CD14-positive monocyte (primary cell): ENCODE data around the gene SEC24B. TPM values are rescaled to one million over a fixed set of nuclear protein-coding genes. Genes with fewer than 3 reads are reported as not detected.

Experiments
- DNase-seq, 3 donors: peaks; one replicate each; pipeline ENCODE4 v3.0.0-alpha.2; 2011 to 2022
- H2AFZ ChIP-seq: 2 replicates; pipeline ENCODE4 v1.6.0; 2012; ENCODE audit warnings: mild to moderate bottlenecking, low read depth, low read length, inconsistent platforms; ENCODE audit not compliant: insufficient read depth, poor library complexity, severe bottlenecking
- H3K27ac ChIP-seq, 2 donors: 1 replicate in 1 of 2; 2 replicates in 1 of 2; pipeline ENCODE4 v1.5.1; 2012 to 2013; ENCODE audit warnings: low read length in 2 of 2, control low read depth in 1 of 2, inconsistent platforms in 1 of 2, low read depth in 1 of 2, mild to moderate bottlenecking in 1 of 2
- H3K27me3 ChIP-seq, 2 donors: one replicate each; pipeline versions ENCODE4 v1.6.0 to v1.6.1; 2011 to 2013; ENCODE audit warnings: low read length in 2 of 2; ENCODE audit not compliant: control insufficient read depth in 2 of 2, insufficient read depth in 2 of 2
- H3K36me3 ChIP-seq, 2 donors: replicated peaks in 1 of 2; 1 replicate in 1 of 2; 2 replicates in 1 of 2; pipeline versions ENCODE4 v1.5.1 to v1.6.1; 2012 to 2013; ENCODE audit warnings: low read length in 2 of 2, control low read depth in 1 of 2, inconsistent platforms in 1 of 2, mild to moderate bottlenecking in 1 of 2; ENCODE audit not compliant: insufficient read depth in 2 of 2, control insufficient read depth in 1 of 2
- H3K4me1 ChIP-seq, 2 donors: 1 replicate in 1 of 2; 2 replicates in 1 of 2; pipeline versions ENCODE4 v1.5.1 to v1.6.1; 2012 to 2013; ENCODE audit warnings: low read length in 2 of 2, control low read depth in 1 of 2, inconsistent platforms in 1 of 2, mild to moderate bottlenecking in 1 of 2, moderate library complexity in 1 of 2; ENCODE audit not compliant: insufficient read depth in 2 of 2, control insufficient read depth in 1 of 2
- H3K4me2 ChIP-seq: replicated peaks from 2 replicates; pipeline ENCODE3; 2012; ENCODE audit warnings: low read length, moderate library complexity, mild to moderate bottlenecking; ENCODE audit not compliant: poor library complexity, severe bottlenecking; ENCODE audit errors: extremely low read depth
- H3K4me3 ChIP-seq, 3 experiments: fragments of 200-600 bp in 1 of 3; sonication (generic) in 1 of 3; replicated peaks in 1 of 3; 1 replicate in 2 of 3; 2 replicates in 1 of 3; pipeline ENCODE4 v1.5.1; 2011 to 2013; ENCODE audit warnings: low read length in 3 of 3, mild to moderate bottlenecking in 3 of 3, control low read depth in 2 of 3, low read depth in 2 of 3, inconsistent platforms in 1 of 3, moderate library complexity in 1 of 3
- H3K79me2 ChIP-seq: 2 replicates; pipeline ENCODE4 v1.6.0; 2012; ENCODE audit warnings: mild to moderate bottlenecking, control low read depth, inconsistent platforms, low read length, moderate library complexity; ENCODE audit not compliant: insufficient read depth
- H3K9ac ChIP-seq: 2 replicates; pipeline ENCODE4 v1.6.0; 2017; ENCODE audit warnings: low read length, mild to moderate bottlenecking; ENCODE audit not compliant: insufficient read depth, poor library complexity, severe bottlenecking
- H3K9me3 ChIP-seq, 2 donors: replicated peaks in 1 of 2; 1 replicate in 1 of 2; 2 replicates in 1 of 2; pipeline versions ENCODE4 v1.5.1 to v1.6.1; 2012 to 2013; ENCODE audit warnings: low read length in 2 of 2, control low read depth in 1 of 2; ENCODE audit not compliant: control insufficient read depth in 1 of 2, insufficient read depth in 1 of 2
- H4K20me1 ChIP-seq: 2 replicates; pipeline ENCODE4 v1.6.0; 2012; ENCODE audit warnings: mild to moderate bottlenecking, low read length, control low read depth, moderate library complexity; ENCODE audit not compliant: insufficient read depth
- H3K27ac Mint-ChIP-seq, 7 donors: one replicate each; pipeline ENCODE4 v1.8.0; 2020; ENCODE audit warnings: mild to moderate bottlenecking in 7 of 7, mixed read lengths in 7 of 7, moderate library complexity in 6 of 7, inconsistent platforms in 2 of 7
- H3K27me3 Mint-ChIP-seq, 3 donors: one replicate each; pipeline ENCODE4 v1.8.0; 2021 to 2022; ENCODE audit warnings: low read depth in 3 of 3, mild to moderate bottlenecking in 3 of 3, mixed read lengths in 3 of 3, moderate library complexity in 3 of 3, inconsistent platforms in 1 of 3
- H3K36me3 Mint-ChIP-seq, 2 donors: one replicate each; pipeline ENCODE4 v1.8.0; 2020; ENCODE audit warnings: mixed read lengths in 2 of 2, inconsistent platforms in 1 of 2, mild to moderate bottlenecking in 1 of 2
- H3K4me1 Mint-ChIP-seq: one replicate; pipeline ENCODE4 v1.8.0; 2020; ENCODE audit warnings: mild to moderate bottlenecking, mixed read lengths
- H3K4me3 Mint-ChIP-seq, 2 donors: one replicate each; pipeline ENCODE4 v1.8.0; 2020; ENCODE audit warnings: mild to moderate bottlenecking in 2 of 2, mixed read lengths in 2 of 2, moderate library complexity in 1 of 2
- H3K9me3 Mint-ChIP-seq, 7 donors: one replicate each; pipeline ENCODE4 v1.8.0; 2020 to 2022; ENCODE audit warnings: mixed read lengths in 7 of 7, mild to moderate bottlenecking in 6 of 7, moderate library complexity in 6 of 7, inconsistent platforms in 2 of 7
- WGBS: methylation state at CpG from one replicate; pipeline ENCODE4 v1.1.5; 2013; ENCODE audit warnings: missing lambda C conversion rate; ENCODE audit not compliant: insufficient coverage; 5-methylcytosine and 5-hydroxymethylcytosine counted together
- intact Hi-C, 2 donors: fragments of 100-400 bp; cut with micrococcal nuclease; formaldehyde crosslinking; loops; one replicate each; pipeline versions ENCODE4 v1.15.0 to v1.15.1; 2023
- polyA plus RNA-seq, 3 donors: library from polyadenylated mRNA; depleted of rRNA in 1 of 3; unstranded in 2 of 3; stranded (reverse) in 1 of 3; fragments of 300-500 nt in 2 of 3; fragments of >200 nt in 1 of 3; fragmentation: Illumina TruSeq in 2 of 3; gene quantifications; 1 replicate in 2 of 3; 2 replicates in 1 of 3; pipeline ENCODE4 v1.2.3, GENCODE V29; 2012 to 2021
- TF ChIP-seq, protein P1 (sequence below): fragments of 200-600 bp; IDR thresholded peaks from one replicate; pipeline ENCODE4 v1.8.0; 2022; ENCODE audit warnings: antibody characterized with exemption, mild to moderate bottlenecking

The SEC24B gene
- polyA plus RNA-seq, 3 donors, result 8.0 to 27.4 (median 11.8) TPM

DNA sequence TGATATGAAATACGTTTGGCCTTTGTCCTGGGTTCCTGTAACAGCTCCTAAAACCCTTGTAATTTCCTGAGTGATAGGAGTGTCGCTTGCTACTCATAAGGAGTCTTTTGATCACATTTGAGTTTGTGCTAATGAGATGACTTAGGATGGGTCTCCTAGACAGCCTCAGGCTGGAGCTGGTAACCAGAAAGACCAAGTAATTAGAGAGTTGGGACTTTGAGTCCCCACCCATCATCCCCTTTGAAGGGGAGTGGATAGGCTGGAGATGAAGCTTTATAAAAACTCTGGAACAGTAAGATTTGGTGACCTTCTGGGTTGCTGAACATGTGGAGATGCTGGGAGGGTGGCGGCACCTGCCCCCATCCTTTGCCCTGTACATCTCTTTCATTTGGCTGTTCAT is 2.9 kb downstream of the SEC24B start:
- Histone ChIP-seq H3K9ac (no peak overlapping the region), H3K36me3 (peaks cover 0 to 2% of the 10 kb centered on the region in 2 donors), H3K9me3 (no peaks in the 10 kb centered on the region), H3K4me1 (peaks cover 21 to 31% of the 10 kb centered on the region in 2 donors), H3K79me2 (peaks cover 84% of the 10 kb centered on the region), H3K27me3 (no peaks in the 10 kb centered on the region), H2AFZ (no peak overlapping the region), H4K20me1 (peaks cover 75% of the 10 kb centered on the region), H3K27ac (no peak overlapping the region), H3K4me2 (no peak overlapping the region), H3K4me3 (no peak overlapping the region)
- H3K27me3 Mint-ChIP-seq, result peaks cover 0 to 1% (median 0%) of the 10 kb centered on the region in 3 donors
- peaks cover 43% of the 10 kb centered on the region for H3K4me1 Mint-ChIP-seq
- no CpG with 5 or more reads among the region's 3 CpGs for WGBS
- H3K27ac Mint-ChIP-seq, result no peak overlapping the region
- H3K9me3 Mint-ChIP-seq, result no peaks in the 10 kb centered on the region
- H3K4me3 Mint-ChIP-seq, result no peak overlapping the region
- peaks cover 3 to 5% of the 10 kb centered on the region in 2 donors for H3K36me3 Mint-ChIP-seq
- TF ChIP-seq, protein P1, sequence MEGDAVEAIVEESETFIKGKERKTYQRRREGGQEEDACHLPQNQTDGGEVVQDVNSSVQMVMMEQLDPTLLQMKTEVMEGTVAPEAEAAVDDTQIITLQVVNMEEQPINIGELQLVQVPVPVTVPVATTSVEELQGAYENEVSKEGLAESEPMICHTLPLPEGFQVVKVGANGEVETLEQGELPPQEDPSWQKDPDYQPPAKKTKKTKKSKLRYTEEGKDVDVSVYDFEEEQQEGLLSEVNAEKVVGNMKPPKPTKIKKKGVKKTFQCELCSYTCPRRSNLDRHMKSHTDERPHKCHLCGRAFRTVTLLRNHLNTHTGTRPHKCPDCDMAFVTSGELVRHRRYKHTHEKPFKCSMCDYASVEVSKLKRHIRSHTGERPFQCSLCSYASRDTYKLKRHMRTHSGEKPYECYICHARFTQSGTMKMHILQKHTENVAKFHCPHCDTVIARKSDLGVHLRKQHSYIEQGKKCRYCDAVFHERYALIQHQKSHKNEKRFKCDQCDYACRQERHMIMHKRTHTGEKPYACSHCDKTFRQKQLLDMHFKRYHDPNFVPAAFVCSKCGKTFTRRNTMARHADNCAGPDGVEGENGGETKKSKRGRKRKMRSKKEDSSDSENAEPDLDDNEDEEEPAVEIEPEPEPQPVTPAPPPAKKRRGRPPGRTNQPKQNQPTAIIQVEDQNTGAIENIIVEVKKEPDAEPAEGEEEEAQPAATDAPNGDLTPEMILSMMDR, result no peak
- no peak for DNase-seq
- intact Hi-C loops, result loop anchor here (5.0 to 10.0 kb wide), 4 partner anchors 111 to 822 kb away; partner anchors contain the start of genes CASP6 (in 1 of the 2) and GAR1 (in 1 of the 2)

DNA sequence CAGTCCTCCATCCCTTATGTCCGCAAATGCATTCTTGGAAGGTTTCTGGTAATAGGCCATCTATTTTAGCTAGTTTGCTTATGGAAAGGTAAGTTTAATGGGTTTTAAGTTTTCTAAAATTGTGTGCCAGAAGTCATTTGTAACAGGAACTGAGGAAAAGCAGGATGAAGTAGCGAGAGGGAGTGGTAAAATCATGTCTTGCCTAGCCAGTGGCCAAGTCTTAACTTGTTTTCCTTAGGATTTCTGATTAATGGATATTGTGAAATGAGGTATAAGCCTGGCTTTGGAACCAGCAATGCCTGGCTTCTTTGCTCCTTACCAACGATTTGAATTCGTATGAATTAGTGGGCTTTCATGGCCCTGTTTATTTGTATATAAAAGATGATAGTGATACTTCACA is 7.3 kb downstream of the SEC24B start:
- Histone ChIP-seq H3K4me1 (peaks cover 20 to 23% of the 10 kb centered on the region in 2 donors), H3K4me3 (no peak overlapping the region), H4K20me1 (peaks cover 99% of the 10 kb centered on the region), H3K9ac (no peak overlapping the region), H3K36me3 (peaks cover 4 to 11% of the 10 kb centered on the region in 2 donors), H3K9me3 (no peaks in the 10 kb centered on the region), H3K27me3 (no peaks in the 10 kb centered on the region), H2AFZ (no peak overlapping the region), H3K4me2 (no peak overlapping the region), H3K79me2 (peaks cover 99% of the 10 kb centered on the region), H3K27ac (no peak overlapping the region)
- Mint-ChIP-seq H3K4me1 (peaks cover 48% of the 10 kb centered on the region), H3K4me3 (no peak overlapping the region), H3K27me3 (no peaks in the 10 kb centered on the region), H3K36me3 (peaks cover 9 to 13% of the 10 kb centered on the region in 2 donors), H3K27ac (no peak overlapping the region), H3K9me3 (peaks cover 0 to under 1% (median 0%) of the 10 kb centered on the region in 7 donors)
- TF ChIP-seq, protein P1, result no peak
- 87% methylated on average over 3 of the region's 4 CpGs for WGBS
- intact Hi-C loops, result no loop called here
- DNase-seq, result no peak
